Uterus (tissue), 4 donors: Measurements from ENCODE around the gene JAML. TPM values are rescaled to one million over a fixed set of nuclear protein-coding genes. Genes with fewer than 3 reads are reported as not detected.
A peak's percentile ranks its signal among the peaks of the same experiment; 100 is the strongest.

Experiments
- DNase-seq, 2 donors: peaks; one replicate each; pipeline ENCODE4 v3.0.0-alpha.2; 2019 to 2020
- H3K27ac ChIP-seq, 2 donors: fragments of 200-600 bp; sonication (generic); 1 replicate in 1 of 2; 2 replicates in 1 of 2; pipeline ENCODE4 v1.5.1; 2016 to 2018
- H3K27me3 ChIP-seq, 2 donors: fragments of 200-600 bp; sonication (generic); one replicate each; pipeline ENCODE4 v1.5.1; 2018 to 2019; ENCODE audit warnings: control low read depth in 1 of 2
- H3K36me3 ChIP-seq, 2 donors: fragments of 200-600 bp; sonication (generic); one replicate each; pipeline ENCODE4 v1.5.1; 2019; ENCODE audit warnings: control low read depth in 1 of 2
- H3K4me1 ChIP-seq, 2 donors: fragments of 200-600 bp; sonication (generic); one replicate each; pipeline ENCODE4 v1.5.1; 2018 to 2019; ENCODE audit warnings: control low read depth in 1 of 2
- H3K4me3 ChIP-seq, 2 donors: fragments of 200-600 bp; sonication (generic); 1 replicate in 1 of 2; 2 replicates in 1 of 2; pipeline ENCODE4 v1.5.1; 2018 to 2019; ENCODE audit warnings: mild to moderate bottlenecking in 1 of 2
- H3K9me3 ChIP-seq, 2 donors: fragments of 200-600 bp; sonication (generic); one replicate each; pipeline ENCODE4 v1.5.1; 2019; ENCODE audit warnings: control low read depth in 1 of 2
- POLR2A ChIP-seq, 2 donors: fragments of 450-650 bp; IDR thresholded peaks; one replicate each; pipeline ENCODE4 v1.6.1; 2016; ENCODE audit warnings: antibody characterized with exemption in 2 of 2, mild to moderate bottlenecking in 1 of 2, moderate library complexity in 1 of 2
- intact Hi-C: fragments of 100-400 bp; cut with DNase I; formaldehyde crosslinking; loops from one replicate; pipeline ENCODE4 v1.15.1; 2023; ENCODE audit warnings: low total_unique reads
- total RNA-seq, 4 donors: library from RNA; depleted of rRNA in 3 of 4; stranded (reverse); fragments of >200 nt in 3 of 4; gene quantifications; one replicate each; pipeline versions ENCODE4 v1.1.0 to v1.2.4, GENCODE V29; 2014 to 2023
- TF ChIP-seq, protein P1 (sequence below), 4 experiments: fragments of 200-600 bp in 2 of 4; fragments of 450-650 bp in 2 of 4; sonication (generic) in 2 of 4; IDR thresholded peaks; one replicate each; pipeline ENCODE4 v1.5.1; 2016 to 2019; ENCODE audit warnings: antibody characterized with exemption in 4 of 4, mild to moderate bottlenecking in 2 of 4, moderate library complexity in 1 of 4
- donor health status: DM: yes; HTN: yes; CAD: no.

JAML gene
- total RNA-seq, 4 donors from 2014 or later = 1.2 to 9.1 (median 5.6) TPM

DNA sequence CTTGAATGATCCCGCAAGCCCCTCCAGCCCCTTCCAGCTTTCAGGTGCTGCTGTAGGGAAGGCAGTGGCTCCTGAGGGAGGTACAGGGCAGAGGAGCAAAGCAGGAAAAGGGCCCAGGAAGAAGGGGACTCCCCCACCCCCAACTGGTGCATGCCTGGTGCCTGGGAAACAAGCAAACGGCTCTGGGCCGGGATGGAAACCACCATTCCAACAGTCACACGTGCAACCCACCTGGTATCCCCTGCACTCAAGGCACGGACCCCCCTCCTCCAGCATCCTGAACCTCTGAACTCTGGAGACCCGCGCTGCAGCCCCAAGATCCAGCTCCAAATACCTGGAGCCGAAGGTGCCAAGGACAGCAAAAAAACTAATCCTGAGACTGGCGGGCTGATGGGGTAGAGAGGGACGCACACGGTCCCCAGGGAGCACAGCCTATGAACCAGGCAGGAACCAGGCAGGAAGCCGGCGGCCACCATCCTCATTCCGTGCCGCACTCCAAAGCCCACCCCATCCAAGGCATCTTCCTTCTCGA is 72.7 kb downstream of the JAML start:
- no peak for TF ChIP-seq POLR2A (IDR thresholded peaks at IDR 0.05)
- TF ChIP-seq, protein P1, sequence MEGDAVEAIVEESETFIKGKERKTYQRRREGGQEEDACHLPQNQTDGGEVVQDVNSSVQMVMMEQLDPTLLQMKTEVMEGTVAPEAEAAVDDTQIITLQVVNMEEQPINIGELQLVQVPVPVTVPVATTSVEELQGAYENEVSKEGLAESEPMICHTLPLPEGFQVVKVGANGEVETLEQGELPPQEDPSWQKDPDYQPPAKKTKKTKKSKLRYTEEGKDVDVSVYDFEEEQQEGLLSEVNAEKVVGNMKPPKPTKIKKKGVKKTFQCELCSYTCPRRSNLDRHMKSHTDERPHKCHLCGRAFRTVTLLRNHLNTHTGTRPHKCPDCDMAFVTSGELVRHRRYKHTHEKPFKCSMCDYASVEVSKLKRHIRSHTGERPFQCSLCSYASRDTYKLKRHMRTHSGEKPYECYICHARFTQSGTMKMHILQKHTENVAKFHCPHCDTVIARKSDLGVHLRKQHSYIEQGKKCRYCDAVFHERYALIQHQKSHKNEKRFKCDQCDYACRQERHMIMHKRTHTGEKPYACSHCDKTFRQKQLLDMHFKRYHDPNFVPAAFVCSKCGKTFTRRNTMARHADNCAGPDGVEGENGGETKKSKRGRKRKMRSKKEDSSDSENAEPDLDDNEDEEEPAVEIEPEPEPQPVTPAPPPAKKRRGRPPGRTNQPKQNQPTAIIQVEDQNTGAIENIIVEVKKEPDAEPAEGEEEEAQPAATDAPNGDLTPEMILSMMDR (IDR thresholded peaks at IDR 0.05) = no peak
- Histone ChIP-seq H3K4me3 (peak overlapping the region; percentile 38 to 40), H3K27me3 (no peaks in the 10 kb centered on the region), H3K4me1 (peaks cover 0 to 9% of the 10 kb centered on the region in 2 donors), H3K36me3 (no peaks in the 10 kb centered on the region), H3K9me3 (no peaks in the 10 kb centered on the region), H3K27ac (no peak overlapping the region)
- DNase-seq = no peak
- intact Hi-C loops = no loop called here

DNA sequence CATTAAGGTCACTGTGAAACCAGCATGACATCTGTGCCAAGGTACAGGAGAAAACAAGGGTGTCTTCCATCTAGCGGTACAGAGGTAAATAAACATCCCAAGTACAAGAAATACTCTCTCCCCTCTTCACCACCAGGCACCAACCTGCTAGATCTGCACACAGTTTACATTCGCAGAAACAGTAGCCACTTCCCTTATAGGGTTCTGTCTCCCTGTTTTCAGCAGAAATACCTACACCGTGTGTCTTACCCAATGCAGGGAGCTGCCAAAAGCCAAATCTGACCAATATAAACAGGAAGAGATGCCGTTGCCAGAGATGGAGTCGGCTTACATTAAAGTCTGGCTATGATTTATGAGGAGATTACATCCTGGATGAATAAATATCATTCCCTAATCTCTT is 73.4 kb downstream of the JAML start:
- intact Hi-C loops = no loop called here
- Histone ChIP-seq H3K9me3 (no peaks in the 10 kb centered on the region), H3K4me3 (no peak overlapping the region), H3K27me3 (no peaks in the 10 kb centered on the region), H3K27ac (no peak overlapping the region), H3K4me1 (peaks cover 0 to 9% of the 10 kb centered on the region in 2 donors), H3K36me3 (no peaks in the 10 kb centered on the region)
- no peak for DNase-seq
- TF ChIP-seq, protein P1 (IDR thresholded peaks at IDR 0.05) = no peak
- no peak for TF ChIP-seq POLR2A (IDR thresholded peaks at IDR 0.05)

DNA sequence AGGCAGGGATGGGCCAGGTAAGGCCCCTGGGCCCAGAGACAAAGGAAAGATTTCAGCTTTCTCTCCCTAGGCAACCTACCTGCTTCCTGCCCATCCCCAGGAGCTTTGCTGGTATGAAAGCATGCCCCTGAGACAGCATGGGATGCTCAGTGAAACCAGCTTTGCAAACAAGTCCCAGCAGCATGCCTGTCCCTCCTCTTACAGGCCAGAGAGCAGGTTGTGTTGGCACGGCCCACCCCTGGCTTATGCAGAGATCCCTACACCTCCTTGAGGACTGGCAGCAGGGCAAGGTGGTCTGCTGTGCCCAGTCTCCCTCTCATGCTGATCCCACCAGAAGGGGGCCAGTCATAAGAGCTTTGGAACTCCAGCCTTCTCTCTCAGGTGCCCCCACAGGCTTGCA is 75.3 kb downstream of the JAML start:
- peaks cover 0 to 16% of the 10 kb centered on the region in 2 donors for H3K4me1 ChIP-seq
- no peak overlapping the region for H3K4me3 ChIP-seq
- DNase-seq = no peak
- no peaks in the 10 kb centered on the region for H3K36me3 ChIP-seq
- H3K9me3 ChIP-seq = no peaks in the 10 kb centered on the region
- TF ChIP-seq, protein P1 (IDR thresholded peaks at IDR 0.05) = no peak
- no peak for TF ChIP-seq POLR2A (IDR thresholded peaks at IDR 0.05)
- H3K27ac ChIP-seq = no peak overlapping the region
- no peaks in the 10 kb centered on the region for H3K27me3 ChIP-seq
- intact Hi-C loops = loop anchor here (10.0 kb wide), 2 partner anchors 205 to 335 kb away; partner anchors contain the start of gene UBE4A

DNA sequence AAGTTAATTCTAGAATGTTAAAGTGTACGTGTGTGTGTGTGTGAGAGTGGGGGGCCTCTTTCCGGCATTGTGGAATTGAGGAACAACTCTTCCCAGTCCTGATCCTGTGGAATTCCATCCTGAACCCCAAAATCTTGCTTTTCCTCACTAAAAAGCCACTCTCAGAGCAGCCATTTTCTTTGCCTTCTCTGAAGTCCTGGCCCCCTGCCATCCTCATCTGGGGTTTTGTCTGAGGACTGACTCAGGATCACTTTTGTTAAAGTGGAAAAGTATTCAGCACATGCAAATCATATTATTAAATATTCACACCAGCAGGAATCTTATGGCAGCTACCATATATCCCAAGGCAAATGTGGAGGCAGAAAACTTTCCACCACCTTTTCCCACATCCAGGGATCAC is 76.0 kb downstream of the JAML start:
- peaks cover 0 to 16% of the 10 kb centered on the region in 2 donors for H3K4me1 ChIP-seq
- TF ChIP-seq POLR2A (IDR thresholded peaks at IDR 0.05) = no peak
- TF ChIP-seq, protein P1 (IDR thresholded peaks at IDR 0.05) = no peak
- no peaks in the 10 kb centered on the region for H3K9me3 ChIP-seq
- intact Hi-C loops = loop anchor here (10.0 kb wide), 2 partner anchors 206 to 336 kb away; partner anchors contain the start of gene UBE4A
- no peaks in the 10 kb centered on the region for H3K36me3 ChIP-seq
- H3K27me3 ChIP-seq = no peaks in the 10 kb centered on the region
- no peak overlapping the region for H3K27ac ChIP-seq
- no peak overlapping the region for H3K4me3 ChIP-seq
- no peak for DNase-seq

DNA sequence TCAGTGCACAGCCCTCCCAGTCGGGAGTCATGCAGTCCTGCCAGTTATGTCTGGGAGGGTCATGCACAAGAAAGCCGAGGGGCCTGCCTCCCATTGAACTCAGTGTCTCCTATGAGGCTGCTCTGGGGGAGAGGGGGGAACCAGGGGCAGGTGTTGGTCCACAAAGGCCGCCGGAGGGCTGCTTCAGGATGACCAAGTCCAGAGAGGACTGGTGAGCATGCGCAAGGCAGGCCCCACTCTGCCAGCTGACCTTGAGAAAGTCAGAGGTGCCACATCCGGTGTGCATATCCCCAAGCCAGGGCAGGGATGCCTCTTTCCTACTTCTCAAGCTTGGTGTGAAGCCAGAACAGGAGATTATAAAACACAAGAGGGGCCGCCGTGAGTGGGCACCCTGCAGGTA is 76.6 kb downstream of the JAML start:
- Histone ChIP-seq H3K9me3 (no peaks in the 10 kb centered on the region), H3K27me3 (no peaks in the 10 kb centered on the region), H3K27ac (no peak overlapping the region), H3K36me3 (no peaks in the 10 kb centered on the region), H3K4me3 (no peak overlapping the region), H3K4me1 (peaks cover 0 to 16% of the 10 kb centered on the region in 2 donors)
- TF ChIP-seq POLR2A (IDR thresholded peaks at IDR 0.05) = no peak
- TF ChIP-seq, protein P1 (IDR thresholded peaks at IDR 0.05) = no peak
- intact Hi-C loops = loop anchor here (10.0 kb wide), 2 partner anchors 207 to 337 kb away; partner anchors contain the start of gene UBE4A
- no peak for DNase-seq
